Endometrium (tissue), 2 donors: ENCODE measurements around the gene TSEN2.
"Not testable (repeated sequence)": the region's sequence is repeated elsewhere in the genome, so short reads cannot be mapped to it uniquely, and the experiment has no call there.

Experiments used
- FAIRE-seq: peaks from 2 replicates; lab custom pipeline; 2012; peaks lifted over from hg19 to GRCh38; lab: Jason Lieb, UNC
- donor health status: control.
- donor health status: control.

The TSEN2 gene

GRCh38 chr3:12472000-12472610, 12.2 kb upstream of the TSEN2 start:
- FAIRE-seq, result no peak

- no peak for FAIRE-seq
Observed at GRCh38 chr3:12472796-12473195, 11.5 kb upstream of the TSEN2 start.

- FAIRE-seq, result no peak
Observed at GRCh38 chr3:12473511-12473910, 10.8 kb upstream of the TSEN2 start.

GRCh38 chr3:12476238-12476897, 7.9 kb upstream of the TSEN2 start:
- no peak for FAIRE-seq

- FAIRE-seq, result no peak
Observed at GRCh38 chr3:12477256-12477655, 7.0 kb upstream of the TSEN2 start.

GRCh38 chr3:12478326-12478725, 6.0 kb upstream of the TSEN2 start:
- no peak for FAIRE-seq

- not testable (repeated sequence) for FAIRE-seq
Observed at GRCh38 chr3:12479198-12479597, 5.1 kb upstream of the TSEN2 start.

GRCh38 chr3:12479919-12480427, 4.3 kb upstream of the TSEN2 start:
- FAIRE-seq, result no peak

- FAIRE-seq, result no peak
Observed at GRCh38 chr3:12483410-12483809, 870 bp upstream of the TSEN2 start.

GRCh38 chr3:12483872-12484197, 445 bp upstream of the TSEN2 start:
- FAIRE-seq, result no peak

GRCh38 chr3:12484983-12485327, 675 bp downstream of the TSEN2 start:
- no peak for FAIRE-seq

- no peak for FAIRE-seq
Observed at GRCh38 chr3:12486001-12486400, 1.7 kb downstream of the TSEN2 start.

GRCh38 chr3:12486916-12487315, 2.6 kb downstream of the TSEN2 start:
- no peak for FAIRE-seq

GRCh38 chr3:12487336-12487735, 3.1 kb downstream of the TSEN2 start:
- no peak for FAIRE-seq

GRCh38 chr3:12487786-12488185, 3.5 kb downstream of the TSEN2 start:
- no peak for FAIRE-seq

- FAIRE-seq, result no peak
Observed at GRCh38 chr3:12489368-12489767, 5.1 kb downstream of the TSEN2 start.

GRCh38 chr3:12489832-12490231, 5.6 kb downstream of the TSEN2 start:
- no peak for FAIRE-seq

- no peak for FAIRE-seq
Observed at GRCh38 chr3:12490547-12490946, 6.3 kb downstream of the TSEN2 start.

- FAIRE-seq, result no peak
Observed at GRCh38 chr3:12495749-12496452, 11.6 kb downstream of the TSEN2 start.

GRCh38 chr3:12496453-12496761, 12.1 kb downstream of the TSEN2 start:
- no peak for FAIRE-seq

GRCh38 chr3:12499474-12499873, 15.2 kb downstream of the TSEN2 start:
- no peak for FAIRE-seq

- FAIRE-seq, result no peak
Observed at GRCh38 chr3:12501360-12502020, 17.2 kb downstream of the TSEN2 start.
